GM10266 (cell line): ENCODE measurements around the gene SIK3.

Experiments
- DNase-seq: peaks from one replicate; pipeline ENCODE4 v3.0.0; 2012; ENCODE audit errors: extremely low spot score
- TF ChIP-seq, protein P1 (sequence below): IDR thresholded peaks from 2 replicates; pipeline ENCODE4 v1.5.1; 2012; ENCODE audit warnings: mild to moderate bottlenecking, low read depth; ENCODE audit not compliant: control insufficient read depth, insufficient read depth; ENCODE audit errors: missing control alignments

Gene SIK3

DNA sequence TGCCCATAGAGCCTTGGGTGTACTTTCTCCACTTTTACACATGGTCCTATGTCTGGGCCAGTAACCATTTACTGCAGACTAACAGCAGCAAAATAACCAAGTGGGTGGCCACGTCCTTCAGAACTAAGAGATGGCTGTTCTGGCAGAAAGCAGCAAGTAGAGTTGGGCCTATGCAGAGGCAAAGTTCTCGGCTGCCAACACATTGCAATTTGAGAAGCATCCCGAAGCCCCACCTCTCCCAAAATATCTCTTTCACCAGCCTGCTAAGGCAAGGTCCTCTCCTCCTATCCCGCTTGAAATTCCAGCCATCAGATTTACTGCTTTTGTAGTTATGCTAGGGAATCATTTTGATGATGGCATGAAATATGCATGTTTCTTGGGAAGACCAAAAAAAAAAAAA is 142.3 kb downstream of the SIK3 start:
- DNase-seq, result no peak
- TF ChIP-seq, protein P1, sequence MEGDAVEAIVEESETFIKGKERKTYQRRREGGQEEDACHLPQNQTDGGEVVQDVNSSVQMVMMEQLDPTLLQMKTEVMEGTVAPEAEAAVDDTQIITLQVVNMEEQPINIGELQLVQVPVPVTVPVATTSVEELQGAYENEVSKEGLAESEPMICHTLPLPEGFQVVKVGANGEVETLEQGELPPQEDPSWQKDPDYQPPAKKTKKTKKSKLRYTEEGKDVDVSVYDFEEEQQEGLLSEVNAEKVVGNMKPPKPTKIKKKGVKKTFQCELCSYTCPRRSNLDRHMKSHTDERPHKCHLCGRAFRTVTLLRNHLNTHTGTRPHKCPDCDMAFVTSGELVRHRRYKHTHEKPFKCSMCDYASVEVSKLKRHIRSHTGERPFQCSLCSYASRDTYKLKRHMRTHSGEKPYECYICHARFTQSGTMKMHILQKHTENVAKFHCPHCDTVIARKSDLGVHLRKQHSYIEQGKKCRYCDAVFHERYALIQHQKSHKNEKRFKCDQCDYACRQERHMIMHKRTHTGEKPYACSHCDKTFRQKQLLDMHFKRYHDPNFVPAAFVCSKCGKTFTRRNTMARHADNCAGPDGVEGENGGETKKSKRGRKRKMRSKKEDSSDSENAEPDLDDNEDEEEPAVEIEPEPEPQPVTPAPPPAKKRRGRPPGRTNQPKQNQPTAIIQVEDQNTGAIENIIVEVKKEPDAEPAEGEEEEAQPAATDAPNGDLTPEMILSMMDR, result no peak

DNA sequence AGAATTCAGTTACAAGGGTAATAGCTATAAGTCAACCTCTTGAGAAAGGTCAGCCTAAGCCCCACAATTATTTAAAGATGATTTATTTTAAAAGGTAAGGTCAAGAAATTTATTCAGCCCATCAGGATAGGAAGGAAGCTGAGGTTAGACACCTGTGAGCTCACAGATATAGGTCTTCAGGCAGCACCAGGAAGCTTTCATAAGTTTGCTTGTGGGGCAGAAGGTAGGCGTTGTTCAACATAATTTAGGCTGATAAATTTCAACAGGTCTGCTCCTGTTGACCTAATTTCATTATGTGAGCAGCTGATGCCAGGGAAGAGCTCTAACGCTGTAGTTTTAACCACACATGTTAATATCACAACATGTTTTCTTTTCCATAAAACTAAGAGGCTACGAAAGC is 142.7 kb downstream of the SIK3 start:
- TF ChIP-seq, protein P1, result no peak
- DNase-seq, result no peak

DNA sequence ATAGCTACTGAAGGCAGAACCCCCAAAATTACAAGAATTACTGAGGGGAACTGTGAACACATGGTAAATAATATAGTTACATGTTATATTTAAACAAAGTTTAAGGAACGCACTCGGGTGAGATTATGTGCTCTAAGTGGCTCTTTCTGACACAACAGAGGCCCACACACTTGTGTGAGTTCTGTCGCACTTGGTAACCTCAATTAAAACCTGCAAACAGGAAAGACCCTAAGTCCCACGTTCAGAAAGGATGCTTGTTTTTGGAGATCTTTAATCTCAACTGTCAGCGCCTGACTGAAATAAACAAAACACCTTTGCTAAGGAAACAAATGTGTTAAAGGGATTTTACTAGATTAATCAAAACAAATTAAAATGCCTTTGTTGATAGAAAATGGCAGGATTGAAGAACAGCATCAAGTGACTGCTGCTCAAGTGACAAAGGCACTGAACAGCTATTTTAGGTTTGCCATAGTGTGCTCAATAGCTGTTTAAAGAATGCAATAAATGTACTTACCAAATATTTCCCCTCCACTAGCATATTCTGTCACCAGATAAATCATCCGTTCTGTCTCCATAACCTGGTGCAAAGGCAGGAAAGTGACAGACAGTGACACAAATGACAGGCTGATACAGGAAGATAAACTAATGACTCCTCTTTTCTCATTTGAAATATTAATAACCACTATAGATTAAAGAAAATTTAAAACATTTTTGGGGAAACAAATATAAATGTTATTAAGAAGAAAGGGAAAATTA is 144.5 kb downstream of the SIK3 start:
- DNase-seq, result no peak

DNA sequence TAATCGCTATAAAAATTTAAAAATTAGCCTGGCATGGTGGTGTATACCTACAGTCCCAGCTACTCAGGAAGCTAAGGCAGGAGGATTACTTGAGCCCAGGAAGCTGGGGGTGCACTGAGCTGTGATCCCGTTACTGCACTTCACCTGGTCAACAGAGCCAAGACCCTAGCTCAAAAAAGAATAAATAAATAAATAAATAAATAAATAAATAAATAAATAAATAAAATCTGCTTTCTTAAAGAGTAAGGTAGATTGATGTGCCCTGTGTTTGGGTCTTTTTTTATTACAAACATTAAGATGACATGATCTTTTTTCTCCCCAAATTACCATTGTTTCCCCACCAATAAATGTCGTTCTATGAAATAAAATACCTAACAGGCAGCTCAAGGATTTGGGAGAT is 146.5 kb downstream of the SIK3 start:
- TF ChIP-seq, protein P1, result no peak
- no peak for DNase-seq

More for the DNA sequence above, 144.5 kb downstream of the SIK3 start:
- TF ChIP-seq, protein P1, result no peak

DNA sequence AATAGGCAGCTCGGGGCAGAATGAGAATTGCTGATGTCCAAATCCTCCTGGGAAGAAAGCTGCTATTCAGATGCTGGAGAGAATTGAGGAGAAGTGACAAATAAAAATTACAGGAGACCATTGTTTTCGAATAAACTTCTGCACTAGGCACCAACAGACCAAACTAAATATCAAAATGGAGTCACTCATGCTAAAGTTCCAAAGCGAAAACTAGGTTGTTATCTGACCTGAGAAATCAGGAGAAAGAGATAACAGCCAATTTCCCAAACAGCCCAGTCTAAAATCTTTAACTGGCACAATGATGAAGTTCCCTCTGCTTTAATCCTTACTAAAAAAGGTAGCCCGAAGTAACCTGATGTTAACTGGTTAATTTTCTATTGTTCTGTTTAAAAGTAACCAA is 148.0 kb downstream of the SIK3 start:
- TF ChIP-seq, protein P1, result no peak
- DNase-seq, result no peak

DNA sequence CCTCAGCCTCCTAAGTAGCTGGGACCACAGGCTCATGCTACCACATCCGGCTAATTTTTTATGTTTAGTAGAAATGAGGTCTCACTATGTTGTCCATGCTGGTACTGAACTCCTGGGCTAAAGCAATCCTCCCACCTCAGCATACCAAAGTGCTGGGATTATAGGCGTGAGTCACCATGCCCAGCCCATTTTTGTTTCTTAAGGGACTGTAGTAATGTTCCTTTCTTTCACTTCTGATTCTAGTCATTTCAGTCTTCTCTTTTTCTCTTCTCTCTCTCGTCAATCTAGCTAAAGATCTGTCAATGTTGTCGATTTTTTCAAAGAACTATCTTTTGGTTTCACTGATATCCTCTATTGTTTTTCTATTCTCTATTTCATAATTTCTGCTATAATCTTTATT is 149.8 kb downstream of the SIK3 start:
- TF ChIP-seq, protein P1, result no peak
- no peak for DNase-seq

DNA sequence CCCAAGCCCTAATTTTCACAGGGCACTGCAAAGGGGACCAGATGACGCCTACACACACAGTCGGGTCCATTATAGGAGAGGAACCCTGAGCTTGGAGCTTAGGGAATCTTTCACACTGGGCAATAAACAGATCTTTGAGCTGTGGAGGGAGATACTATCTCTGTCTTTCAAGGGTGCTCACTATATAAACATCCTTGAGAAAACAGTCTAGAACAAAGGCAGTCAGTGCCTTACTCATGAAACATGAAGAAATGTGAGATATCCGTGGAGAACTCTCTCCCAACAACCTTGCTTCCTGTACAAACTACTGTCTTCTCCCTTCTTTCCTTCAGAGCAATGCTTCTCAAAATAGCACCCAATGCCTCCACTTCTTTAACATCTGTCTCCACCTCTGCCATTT is 151.8 kb downstream of the SIK3 start:
- TF ChIP-seq, protein P1, result no peak
- no peak for DNase-seq
